Kidney tubule cell (primary cell): ENCODE results near the gene PRRG3.
"Not testable (repeated sequence)": the region's sequence is repeated elsewhere in the genome, so short reads cannot be mapped to it uniquely, and the experiment has no call there.

ENCODE experiments used
- DNase-seq: peaks from one replicate; pipeline ENCODE4 v3.0.0-alpha.2; 2018; ENCODE audit warnings: low spot score

Gene PRRG3

GRCh38 chrX:151694661-151695582 lies at the start of gene PRRG3:
PRRG3 (plus strand) TSS chrX:151695458; CDS start chrX:151698815, 3,357 bp downstream.
- DNase-seq = no peak

- DNase-seq = no peak
Observed at GRCh38 chrX:151675121-151675746, 20.0 kb upstream of the PRRG3 start.

- DNase-seq = no peak
Observed at GRCh38 chrX:151676196-151676595, 19.1 kb upstream of the PRRG3 start.

- no peak for DNase-seq
Observed at GRCh38 chrX:151679798-151680402, 15.4 kb upstream of the PRRG3 start.

- peak; percentile 35 for DNase-seq
Observed at GRCh38 chrX:151680805-151681204, 14.5 kb upstream of the PRRG3 start.

- no peak for DNase-seq
Observed at GRCh38 chrX:151687635-151688034, 7.6 kb upstream of the PRRG3 start.

GRCh38 chrX:151688695-151689094 lies 6.6 kb upstream of the PRRG3 start:
- DNase-seq = no peak

- DNase-seq = no peak
Observed at GRCh38 chrX:151692825-151693224, 2.4 kb upstream of the PRRG3 start.

- DNase-seq = no peak
Observed at GRCh38 chrX:151694121-151694520, 1.1 kb upstream of the PRRG3 start.

GRCh38 chrX:151695583-151696340 lies 504 bp downstream of the PRRG3 start:
- no peak for DNase-seq

- not testable (repeated sequence) for DNase-seq
Observed at GRCh38 chrX:151697082-151697481, 1.8 kb downstream of the PRRG3 start.

GRCh38 chrX:151697522-151697921 lies 2.3 kb downstream of the PRRG3 start:
- DNase-seq = peak; percentile 5

- no peak for DNase-seq
Observed at GRCh38 chrX:151698485-151698884, 3.2 kb downstream of the PRRG3 start.

GRCh38 chrX:151699746-151700145 lies 4.5 kb downstream of the PRRG3 start:
- DNase-seq = no peak

GRCh38 chrX:151700581-151700980 lies 5.3 kb downstream of the PRRG3 start:
- no peak for DNase-seq

GRCh38 chrX:151701071-151701470 lies 5.8 kb downstream of the PRRG3 start:
- no peak for DNase-seq

GRCh38 chrX:151701531-151701930 lies 6.3 kb downstream of the PRRG3 start:
- DNase-seq = no peak

- DNase-seq = no peak
Observed at GRCh38 chrX:151702026-151702714, 6.9 kb downstream of the PRRG3 start.

GRCh38 chrX:151702741-151703340 lies 7.6 kb downstream of the PRRG3 start:
- DNase-seq = no peak

- DNase-seq = no peak
Observed at GRCh38 chrX:151703487-151703886, 8.2 kb downstream of the PRRG3 start.

- DNase-seq = no peak
Observed at GRCh38 chrX:151704041-151704663, 8.9 kb downstream of the PRRG3 start.
